GM12891 (cell line): ENCODE measurements around the gene NPHP1.
"Not testable (repeated sequence)": the region's sequence is repeated elsewhere in the genome, so short reads cannot be mapped to it uniquely, and the experiment has no call there.

Source experiments
- DNase-seq: peaks from one replicate; pipeline ENCODE4 v3.0.0; 2011; ENCODE audit warnings: low spot score; ENCODE audit not compliant: insufficient read length
- FAIRE-seq: peaks from 2 replicates; lab custom pipeline; 2011; peaks lifted over from hg19 to GRCh38; lab: Jason Lieb, UNC

Gene NPHP1

GRCh38 chr2:110075896-110076295, 128.9 kb downstream of the NPHP1 start:
- FAIRE-seq, DNase-seq: not testable (repeated sequence)
